ENCODE data around the gene KCNS3.

DNA sequence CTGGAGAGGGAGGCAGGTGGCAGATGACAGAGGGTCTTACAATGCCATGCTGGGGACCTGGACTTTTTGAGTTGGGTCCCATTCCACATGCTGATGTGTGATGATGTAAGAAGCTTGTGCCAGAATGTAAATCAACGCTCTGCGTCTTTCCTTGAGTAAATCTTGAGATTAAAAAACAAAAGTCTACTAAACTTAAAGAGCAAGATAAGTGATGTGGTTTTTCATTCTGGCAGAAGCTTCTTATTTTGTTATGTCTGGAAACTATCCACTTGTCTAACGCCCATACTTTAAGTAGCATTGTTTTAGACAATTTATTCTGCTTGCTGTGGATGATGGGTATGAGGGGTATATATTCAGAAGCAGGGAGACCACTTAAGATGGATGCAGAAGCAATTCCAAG lies 94.5 kb downstream of the KCNS3 start:
- TF ChIP-seq EZH2phosphoT487 (IDR thresholded peaks at IDR 0.05) (no peak), EZH2 (IDR thresholded peaks at IDR 0.05) (no peak)
- TF ChIP-seq, protein P1, sequence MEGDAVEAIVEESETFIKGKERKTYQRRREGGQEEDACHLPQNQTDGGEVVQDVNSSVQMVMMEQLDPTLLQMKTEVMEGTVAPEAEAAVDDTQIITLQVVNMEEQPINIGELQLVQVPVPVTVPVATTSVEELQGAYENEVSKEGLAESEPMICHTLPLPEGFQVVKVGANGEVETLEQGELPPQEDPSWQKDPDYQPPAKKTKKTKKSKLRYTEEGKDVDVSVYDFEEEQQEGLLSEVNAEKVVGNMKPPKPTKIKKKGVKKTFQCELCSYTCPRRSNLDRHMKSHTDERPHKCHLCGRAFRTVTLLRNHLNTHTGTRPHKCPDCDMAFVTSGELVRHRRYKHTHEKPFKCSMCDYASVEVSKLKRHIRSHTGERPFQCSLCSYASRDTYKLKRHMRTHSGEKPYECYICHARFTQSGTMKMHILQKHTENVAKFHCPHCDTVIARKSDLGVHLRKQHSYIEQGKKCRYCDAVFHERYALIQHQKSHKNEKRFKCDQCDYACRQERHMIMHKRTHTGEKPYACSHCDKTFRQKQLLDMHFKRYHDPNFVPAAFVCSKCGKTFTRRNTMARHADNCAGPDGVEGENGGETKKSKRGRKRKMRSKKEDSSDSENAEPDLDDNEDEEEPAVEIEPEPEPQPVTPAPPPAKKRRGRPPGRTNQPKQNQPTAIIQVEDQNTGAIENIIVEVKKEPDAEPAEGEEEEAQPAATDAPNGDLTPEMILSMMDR (IDR thresholded peaks at IDR 0.05) = no peak

All from neural progenitor cell (in vitro differentiated cells).